Measurements from ENCODE around the gene ATG7.

ATG7 gene

GRCh38 chr3:11290743-11291680, 18.8 kb downstream of the ATG7 start:
- FAIRE-seq: peak; percentile 59
- no peak for DNase-seq (ENCODE audit: extremely low spot score, insufficient read length, low read depth)

GRCh38 chr3:11291808-11292207, 19.6 kb downstream of the ATG7 start:
- FAIRE-seq (no peak), DNase-seq (ENCODE audit: extremely low spot score, insufficient read length, low read depth) (no peak)

- FAIRE-seq: no peak
- no peak for DNase-seq (ENCODE audit: extremely low spot score, insufficient read length, low read depth)
Measured at GRCh38 chr3:11297126-11297525, 24.9 kb downstream of the ATG7 start.

- DNase-seq (ENCODE audit: extremely low spot score, insufficient read length, low read depth) (no peak), FAIRE-seq (peak; percentile 81)
Measured at GRCh38 chr3:11300970-11301369, 28.8 kb downstream of the ATG7 start.

- FAIRE-seq: no peak
- DNase-seq (ENCODE audit: extremely low spot score, insufficient read length, low read depth): no peak
Measured at GRCh38 chr3:11302444-11302843, 30.2 kb downstream of the ATG7 start.

GRCh38 chr3:11304175-11304574, 32.0 kb downstream of the ATG7 start:
- no peak for FAIRE-seq
- DNase-seq (ENCODE audit: extremely low spot score, insufficient read length, low read depth): no peak

GRCh38 chr3:11305509-11305908, 33.3 kb downstream of the ATG7 start:
- no peak for FAIRE-seq
- no peak for DNase-seq (ENCODE audit: extremely low spot score, insufficient read length, low read depth)

- peak; percentile 9 for FAIRE-seq
- no peak for DNase-seq (ENCODE audit: extremely low spot score, insufficient read length, low read depth)
Measured at GRCh38 chr3:11306817-11307589, 34.8 kb downstream of the ATG7 start.

- no peak for DNase-seq (ENCODE audit: extremely low spot score, insufficient read length, low read depth)
- FAIRE-seq: no peak
Measured at GRCh38 chr3:11307830-11308432, 35.7 kb downstream of the ATG7 start.

GRCh38 chr3:11310258-11310657, 38.1 kb downstream of the ATG7 start:
- FAIRE-seq: no peak
- no peak for DNase-seq (ENCODE audit: extremely low spot score, insufficient read length, low read depth)

GRCh38 chr3:11312166-11312565, 40.0 kb downstream of the ATG7 start:
- FAIRE-seq (no peak), DNase-seq (ENCODE audit: extremely low spot score, insufficient read length, low read depth) (no peak)

- no peak for FAIRE-seq
- DNase-seq (ENCODE audit: extremely low spot score, insufficient read length, low read depth): no peak
Measured at GRCh38 chr3:11317300-11317699, 45.1 kb downstream of the ATG7 start.

- no peak for FAIRE-seq
- no peak for DNase-seq (ENCODE audit: extremely low spot score, insufficient read length, low read depth)
Measured at GRCh38 chr3:11322931-11323330, 50.7 kb downstream of the ATG7 start.

GRCh38 chr3:11323813-11324212, 51.6 kb downstream of the ATG7 start:
- DNase-seq (ENCODE audit: extremely low spot score, insufficient read length, low read depth): no peak

GRCh38 chr3:11327619-11328018, 55.4 kb downstream of the ATG7 start:
- FAIRE-seq: no peak
- no peak for DNase-seq (ENCODE audit: extremely low spot score, insufficient read length, low read depth)

More at GRCh38 chr3:11323813-11324212, 51.6 kb downstream of the ATG7 start:
- no peak for FAIRE-seq

GRCh38 chr3:11328196-11328945, 56.2 kb downstream of the ATG7 start:
- FAIRE-seq (no peak), DNase-seq (ENCODE audit: extremely low spot score, insufficient read length, low read depth) (no peak)

GRCh38 chr3:11329777-11330176, 57.6 kb downstream of the ATG7 start:
- no peak for DNase-seq (ENCODE audit: extremely low spot score, insufficient read length, low read depth)
- no peak for FAIRE-seq

- no peak for FAIRE-seq
- no peak for DNase-seq (ENCODE audit: extremely low spot score, insufficient read length, low read depth)
Measured at GRCh38 chr3:11331101-11331500, 58.9 kb downstream of the ATG7 start.

GRCh38 chr3:11335056-11335608, 62.9 kb downstream of the ATG7 start:
- peak; percentile 9 for DNase-seq (ENCODE audit: extremely low spot score, insufficient read length, low read depth)
- FAIRE-seq: peak; percentile 12

- DNase-seq (ENCODE audit: extremely low spot score, insufficient read length, low read depth) (no peak), FAIRE-seq (no peak)
Measured at GRCh38 chr3:11339541-11339940, 67.3 kb downstream of the ATG7 start.
